Measurements from ENCODE around the gene PRELID3B.

The PRELID3B gene

GRCh38 chr20:59008715-59009336, 33.8 kb downstream of the PRELID3B start:
- DNase-seq (ENCODE audit: low read depth), result no peak

- no peak for DNase-seq (ENCODE audit: low read depth)
Measured at GRCh38 chr20:59007665-59008511, 34.7 kb downstream of the PRELID3B start.

GRCh38 chr20:59006864-59007664, 35.5 kb downstream of the PRELID3B start, which contains the start of gene CTSZ:
CTSZ (minus strand) TSS chr20:59007254; CDS start chr20:59007128, 126 bp downstream.
- peak; percentile 25 for DNase-seq (ENCODE audit: low read depth)

- no peak for DNase-seq (ENCODE audit: low read depth)
Measured at GRCh38 chr20:59006167-59006863, 36.3 kb downstream of the PRELID3B start.

GRCh38 chr20:59005523-59006166, 36.9 kb downstream of the PRELID3B start:
- DNase-seq (ENCODE audit: low read depth), result no peak

- peak; percentile 18 for DNase-seq (ENCODE audit: low read depth)
Measured at GRCh38 chr20:59004763-59005522, 37.6 kb downstream of the PRELID3B start.

GRCh38 chr20:59004493-59004762, 38.2 kb downstream of the PRELID3B start:
- no peak for DNase-seq (ENCODE audit: low read depth)

- no peak for DNase-seq (ENCODE audit: low read depth)
Measured at GRCh38 chr20:59003836-59004492, 38.6 kb downstream of the PRELID3B start.

GRCh38 chr20:59002874-59003399, 39.6 kb downstream of the PRELID3B start:
- no peak for DNase-seq (ENCODE audit: low read depth)

- no peak for DNase-seq (ENCODE audit: low read depth)
Measured at GRCh38 chr20:59002388-59002787, 40.2 kb downstream of the PRELID3B start.

- DNase-seq (ENCODE audit: low read depth), result no peak
Measured at GRCh38 chr20:59001449-59002171, 41.0 kb downstream of the PRELID3B start.

- DNase-seq (ENCODE audit: low read depth), result no peak
Measured at GRCh38 chr20:59001068-59001448, 41.5 kb downstream of the PRELID3B start.

GRCh38 chr20:59000326-59000725, 42.3 kb downstream of the PRELID3B start:
- no peak for DNase-seq (ENCODE audit: low read depth)

- no peak for DNase-seq (ENCODE audit: low read depth)
Measured at GRCh38 chr20:58998656-58999055, 43.9 kb downstream of the PRELID3B start.

- no peak for DNase-seq (ENCODE audit: low read depth)
Measured at GRCh38 chr20:58997141-58997770, 45.3 kb downstream of the PRELID3B start.

GRCh38 chr20:58996226-58996611, 46.4 kb downstream of the PRELID3B start:
- no peak for DNase-seq (ENCODE audit: low read depth)

GRCh38 chr20:58995461-58996225, 46.9 kb downstream of the PRELID3B start:
- no peak for DNase-seq (ENCODE audit: low read depth)
